GM23248 (cell line): Measurements from ENCODE around the gene WDR17.
"Not testable (repeated sequence)": the region's sequence is repeated elsewhere in the genome, so short reads cannot be mapped to it uniquely, and the experiment has no call there.

Experiments
- EZH2 ChIP-seq: fragments of 200-600 bp; sonication (generic); IDR thresholded peaks from 2 replicates; pipeline ENCODE4 v1.6.1; 2018; ENCODE audit warnings: antibody characterized with exemption, mild to moderate bottlenecking; ENCODE audit not compliant: insufficient read depth, poor library complexity, severe bottlenecking
- EZH2phosphoT487 ChIP-seq: fragments of 200-600 bp; sonication (generic); IDR thresholded peaks from 2 replicates; pipeline ENCODE4 v1.6.1; 2018; ENCODE audit warnings: antibody characterized with exemption, moderate library complexity, mild to moderate bottlenecking, low read depth; ENCODE audit not compliant: insufficient read depth

- TF ChIP-seq EZH2, EZH2phosphoT487: not testable (repeated sequence)
Observed at GRCh38 chr4:176212351-176212750, 146.7 kb downstream of the WDR17 start.
